Smooth muscle cell of the coronary artery (primary cell): ENCODE data around the gene TEX22. TPM values are rescaled to one million over a fixed set of nuclear protein-coding genes. Genes with fewer than 3 reads are reported as not detected.

ENCODE experiments used
- total RNA-seq: library from RNA; depleted of rRNA; stranded (reverse); fragments of >200 nt; gene quantifications from 2 replicates; pipeline ENCODE4 v1.2.3, GENCODE V29; 2014; ENCODE audit warnings: low replicate concordance

Gene TEX22
- 0.23 TPM in 2 replicates for total RNA-seq

GRCh38 chr14:105398044-105398725 lies at the start of gene TEX22:
TEX22 (plus strand) TSS chr14:105398538; CDS start chr14:105399341, 803 bp downstream.

GRCh38 chr14:105419195-105420091 lies 21.1 kb downstream of the TEX22 start, which contains the start of gene MTA1:
MTA1 (plus strand) TSS chr14:105419827; CDS start chr14:105420036, 209 bp downstream.

Other genes with a start within 250 kb of the TEX22 start
- gene JAG2, start 229.8 kb upstream of the TEX22 start, total RNA-seq: 1.6 and 4.2 TPM in 2 replicates
- gene NUDT14, start 217.2 kb upstream of the TEX22 start, total RNA-seq: 11.1 and 15.2 TPM in 2 replicates
- gene BTBD6, start 150.0 kb upstream of the TEX22 start, total RNA-seq: 29.3 and 37.4 TPM in 2 replicates
- 22.7 and 37.1 TPM in 2 replicates for gene BRF1, start 97.5 kb upstream of the TEX22 start, total RNA-seq
- 40.9 and 67.9 TPM in 2 replicates for gene PACS2, start 83.8 kb upstream of the TEX22 start, total RNA-seq
- 25.0 and 31.4 TPM in 2 replicates for gene MTA1, start 21.3 kb downstream of the TEX22 start, total RNA-seq
- gene CRIP2, start 76.3 kb downstream of the TEX22 start, total RNA-seq: 20.5 and 148 TPM in 2 replicates
- gene CRIP1, start 88.3 kb downstream of the TEX22 start, total RNA-seq: 1.2 and 7.7 TPM in 2 replicates
- gene TEDC1, start 92.7 kb downstream of the TEX22 start, total RNA-seq: 1.9 and 5.5 TPM in 2 replicates
- gene TMEM121, start 128.0 kb downstream of the TEX22 start, total RNA-seq: 12.6 and 13.6 TPM in 2 replicates